SK-N-SH treated with all-trans-retinoic acid at 6 μM for 48 hours (cell line): ENCODE measurements around the gene WHRN.

Experiments used
- ATAC-seq: fragments of 200-7000 bp; cut with Tn5 transposase; 3 replicates; pipeline ENCODE4 v1.9.1; 2020; ENCODE audit warnings: mild to moderate bottlenecking, moderate library complexity
- ARNTL ChIP-seq: fragments of 450-650 bp; formaldehyde crosslinking; IDR thresholded peaks from 2 replicates; pipeline ENCODE4 v1.5.0; 2020; ENCODE audit warnings: low read depth, mild to moderate bottlenecking, moderate library complexity, borderline replicate concordance
- CSDC2 ChIP-seq: fragments of 250-450 bp; sonication (Bioruptor Pico); IDR thresholded peaks from 2 replicates; pipeline ENCODE4 v1.5.0; 2020; ENCODE audit warnings: mild to moderate bottlenecking, moderate library complexity
- ESRRG ChIP-seq: fragments of 250-450 bp; sonication (Bioruptor Pico); IDR thresholded peaks from 2 replicates; pipeline ENCODE4 v1.6.1; 2021; ENCODE audit warnings: mild to moderate bottlenecking
- GLIS3 ChIP-seq: fragments of 250-450 bp; sonication (Bioruptor Pico); IDR thresholded peaks from 2 replicates; pipeline ENCODE4 v1.5.0; 2020; ENCODE audit warnings: mild to moderate bottlenecking, moderate library complexity
- ISL1 ChIP-seq: fragments of 250-450 bp; sonication (Bioruptor Pico); IDR thresholded peaks from 2 replicates; pipeline ENCODE4 v2.1.2; 2022; ENCODE audit warnings: mild to moderate bottlenecking, moderate library complexity
- OSR1 ChIP-seq: fragments of 250-450 bp; sonication (Bioruptor Pico); IDR thresholded peaks from 2 replicates; pipeline ENCODE4 v1.8.0; 2022; ENCODE audit warnings: moderate library complexity, mild to moderate bottlenecking, inconsistent platforms
- PPARA ChIP-seq: fragments of 250-450 bp; sonication (Bioruptor Pico); IDR thresholded peaks from 2 replicates; pipeline ENCODE4 v1.5.0; 2020; ENCODE audit warnings: mild to moderate bottlenecking, borderline replicate concordance
- RARB ChIP-seq: fragments of 250-450 bp; sonication (Bioruptor Pico); IDR thresholded peaks from 2 replicates; pipeline ENCODE4 v1.8.0; 2021; ENCODE audit warnings: mild to moderate bottlenecking, moderate library complexity
- TCF4 ChIP-seq: fragments of 250-450 bp; sonication (Bioruptor Pico); IDR thresholded peaks from 2 replicates; pipeline ENCODE4 v1.8.0; 2021; ENCODE audit warnings: mild to moderate bottlenecking, moderate library complexity, borderline replicate concordance
- TOX ChIP-seq: fragments of 250-450 bp; sonication (Bioruptor Pico); IDR thresholded peaks from 2 replicates; pipeline ENCODE4 v1.8.0; 2021; ENCODE audit warnings: mild to moderate bottlenecking, moderate library complexity, borderline replicate concordance
- ZC3H10 ChIP-seq: fragments of 250-450 bp; sonication (Bioruptor Pico); IDR thresholded peaks from 2 replicates; pipeline ENCODE4 v1.5.1; 2021; ENCODE audit warnings: mild to moderate bottlenecking, moderate library complexity
- ZFP3 ChIP-seq: fragments of 250-450 bp; sonication (Bioruptor Pico); IDR thresholded peaks from 2 replicates; pipeline ENCODE4 v1.5.0; 2020; ENCODE audit warnings: mild to moderate bottlenecking, moderate library complexity
- ZFP30 ChIP-seq: fragments of 450-650 bp; formaldehyde crosslinking; IDR thresholded peaks from 2 replicates; pipeline ENCODE4 v1.5.0; 2022; ENCODE audit warnings: mild to moderate bottlenecking, moderate library complexity
- ZNF8 ChIP-seq: fragments of 450-650 bp; formaldehyde crosslinking; IDR thresholded peaks from 2 replicates; pipeline ENCODE4 v1.5.0; 2020; ENCODE audit warnings: mild to moderate bottlenecking, moderate library complexity
- TF ChIP-seq, protein P1 (sequence below): fragments of 250-450 bp; sonication (Bioruptor Pico); IDR thresholded peaks from 2 replicates; pipeline ENCODE4 v1.5.1; 2020; ENCODE audit warnings: low read depth, mild to moderate bottlenecking, moderate library complexity
- TF ChIP-seq, protein P2 (sequence below): fragments of 250-450 bp; sonication (Bioruptor Pico); IDR thresholded peaks from 2 replicates; pipeline ENCODE4 v1.5.1; 2021; ENCODE audit warnings: mild to moderate bottlenecking, moderate library complexity
- TF ChIP-seq, protein P3 (sequence below): fragments of 250-450 bp; sonication (Bioruptor Pico); IDR thresholded peaks from 2 replicates; pipeline ENCODE4 v1.8.0; 2021; ENCODE audit warnings: low read depth, mild to moderate bottlenecking, moderate library complexity, borderline replicate concordance
- TF ChIP-seq, protein P4 (sequence below): fragments of 250-450 bp; sonication (Bioruptor Pico); IDR thresholded peaks from 2 replicates; pipeline ENCODE4 v1.5.0; 2020; ENCODE audit warnings: mild to moderate bottlenecking, moderate library complexity
- TF ChIP-seq, protein P5 (sequence below): fragments of 250-450 bp; sonication (Bioruptor Pico); IDR thresholded peaks from 2 replicates; pipeline ENCODE4 v1.8.0; 2020; ENCODE audit warnings: mild to moderate bottlenecking, moderate library complexity, borderline replicate concordance

WHRN gene

DNA sequence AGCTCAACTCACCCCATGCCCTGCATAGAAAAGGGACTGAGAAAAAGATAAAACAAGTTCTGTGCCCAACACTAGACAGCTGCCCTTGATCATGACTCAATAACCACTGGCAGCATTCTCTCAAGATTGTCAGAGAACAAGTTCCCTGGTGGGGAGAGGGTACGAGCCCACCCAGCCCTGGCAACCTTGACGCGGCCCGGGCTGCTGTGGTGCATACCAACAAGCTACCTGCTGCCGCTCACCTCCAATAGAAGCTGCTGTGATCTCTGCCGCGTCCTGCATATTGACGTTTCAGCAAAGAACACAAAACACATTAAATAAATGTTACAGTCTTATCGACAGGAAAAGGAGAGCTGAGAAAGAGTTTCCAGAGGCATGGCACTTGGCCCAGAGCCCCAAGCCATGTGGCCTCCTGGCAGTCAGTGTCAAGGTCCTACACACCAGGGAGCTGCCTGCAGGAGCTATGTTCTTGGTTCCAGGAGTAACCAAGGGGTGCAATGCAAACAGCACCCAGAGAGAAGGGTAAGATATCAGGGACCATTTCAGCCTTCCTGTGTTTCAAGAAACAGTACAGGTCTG is 28.3 kb downstream of the WHRN start:
- ATAC-seq = no peak
- TF ChIP-seq, protein P1, sequence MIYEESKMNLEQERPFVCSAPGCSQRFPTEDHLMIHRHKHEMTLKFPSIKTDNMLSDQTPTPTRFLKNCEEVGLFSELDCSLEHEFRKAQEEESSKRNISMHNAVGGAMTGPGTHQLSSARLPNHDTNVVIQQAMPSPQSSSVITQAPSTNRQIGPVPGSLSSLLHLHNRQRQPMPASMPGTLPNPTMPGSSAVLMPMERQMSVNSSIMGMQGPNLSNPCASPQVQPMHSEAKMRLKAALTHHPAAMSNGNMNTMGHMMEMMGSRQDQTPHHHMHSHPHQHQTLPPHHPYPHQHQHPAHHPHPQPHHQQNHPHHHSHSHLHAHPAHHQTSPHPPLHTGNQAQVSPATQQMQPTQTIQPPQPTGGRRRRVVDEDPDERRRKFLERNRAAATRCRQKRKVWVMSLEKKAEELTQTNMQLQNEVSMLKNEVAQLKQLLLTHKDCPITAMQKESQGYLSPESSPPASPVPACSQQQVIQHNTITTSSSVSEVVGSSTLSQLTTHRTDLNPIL (CRISPR knock-in tag) = no peak
- TF ChIP-seq ZFP30 (no peak), CSDC2 (CRISPR knock-in tag) (no peak), PPARA (CRISPR knock-in tag) (no peak), ESRRG (CRISPR knock-in tag) (no peak), RARB (CRISPR knock-in tag) (no peak), ARNTL (CRISPR knock-in tag) (no peak), ZC3H10 (no peak), TCF4 (CRISPR knock-in tag) (no peak), ZFP3 (CRISPR knock-in tag) (no peak), ZNF8 (CRISPR knock-in tag) (no peak), TOX (CRISPR knock-in tag) (no peak), GLIS3 (CRISPR knock-in tag) (no peak), ISL1 (no peak)
- TF ChIP-seq, protein P2, sequence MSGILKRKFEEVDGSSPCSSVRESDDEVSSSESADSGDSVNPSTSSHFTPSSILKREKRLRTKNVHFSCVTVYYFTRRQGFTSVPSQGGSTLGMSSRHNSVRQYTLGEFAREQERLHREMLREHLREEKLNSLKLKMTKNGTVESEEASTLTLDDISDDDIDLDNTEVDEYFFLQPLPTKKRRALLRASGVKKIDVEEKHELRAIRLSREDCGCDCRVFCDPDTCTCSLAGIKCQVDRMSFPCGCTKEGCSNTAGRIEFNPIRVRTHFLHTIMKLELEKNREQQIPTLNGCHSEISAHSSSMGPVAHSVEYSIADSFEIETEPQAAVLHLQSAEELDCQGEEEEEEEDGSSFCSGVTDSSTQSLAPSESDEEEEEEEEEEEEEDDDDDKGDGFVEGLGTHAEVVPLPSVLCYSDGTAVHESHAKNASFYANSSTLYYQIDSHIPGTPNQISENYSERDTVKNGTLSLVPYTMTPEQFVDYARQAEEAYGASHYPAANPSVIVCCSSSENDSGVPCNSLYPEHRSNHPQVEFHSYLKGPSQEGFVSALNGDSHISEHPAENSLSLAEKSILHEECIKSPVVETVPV (CRISPR knock-in tag) = no peak
- TF ChIP-seq, protein P3, sequence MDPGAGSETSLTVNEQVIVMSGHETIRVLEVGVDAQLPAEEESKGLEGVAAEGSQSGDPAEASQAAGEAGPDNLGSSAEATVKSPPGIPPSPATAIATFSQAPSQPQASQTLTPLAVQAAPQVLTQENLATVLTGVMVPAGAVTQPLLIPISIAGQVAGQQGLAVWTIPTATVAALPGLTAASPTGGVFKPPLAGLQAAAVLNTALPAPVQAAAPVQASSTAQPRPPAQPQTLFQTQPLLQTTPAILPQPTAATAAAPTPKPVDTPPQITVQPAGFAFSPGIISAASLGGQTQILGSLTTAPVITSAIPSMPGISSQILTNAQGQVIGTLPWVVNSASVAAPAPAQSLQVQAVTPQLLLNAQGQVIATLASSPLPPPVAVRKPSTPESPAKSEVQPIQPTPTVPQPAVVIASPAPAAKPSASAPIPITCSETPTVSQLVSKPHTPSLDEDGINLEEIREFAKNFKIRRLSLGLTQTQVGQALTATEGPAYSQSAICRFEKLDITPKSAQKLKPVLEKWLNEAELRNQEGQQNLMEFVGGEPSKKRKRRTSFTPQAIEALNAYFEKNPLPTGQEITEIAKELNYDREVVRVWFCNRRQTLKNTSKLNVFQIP (CRISPR knock-in tag) = no peak
- TF ChIP-seq, protein P4, sequence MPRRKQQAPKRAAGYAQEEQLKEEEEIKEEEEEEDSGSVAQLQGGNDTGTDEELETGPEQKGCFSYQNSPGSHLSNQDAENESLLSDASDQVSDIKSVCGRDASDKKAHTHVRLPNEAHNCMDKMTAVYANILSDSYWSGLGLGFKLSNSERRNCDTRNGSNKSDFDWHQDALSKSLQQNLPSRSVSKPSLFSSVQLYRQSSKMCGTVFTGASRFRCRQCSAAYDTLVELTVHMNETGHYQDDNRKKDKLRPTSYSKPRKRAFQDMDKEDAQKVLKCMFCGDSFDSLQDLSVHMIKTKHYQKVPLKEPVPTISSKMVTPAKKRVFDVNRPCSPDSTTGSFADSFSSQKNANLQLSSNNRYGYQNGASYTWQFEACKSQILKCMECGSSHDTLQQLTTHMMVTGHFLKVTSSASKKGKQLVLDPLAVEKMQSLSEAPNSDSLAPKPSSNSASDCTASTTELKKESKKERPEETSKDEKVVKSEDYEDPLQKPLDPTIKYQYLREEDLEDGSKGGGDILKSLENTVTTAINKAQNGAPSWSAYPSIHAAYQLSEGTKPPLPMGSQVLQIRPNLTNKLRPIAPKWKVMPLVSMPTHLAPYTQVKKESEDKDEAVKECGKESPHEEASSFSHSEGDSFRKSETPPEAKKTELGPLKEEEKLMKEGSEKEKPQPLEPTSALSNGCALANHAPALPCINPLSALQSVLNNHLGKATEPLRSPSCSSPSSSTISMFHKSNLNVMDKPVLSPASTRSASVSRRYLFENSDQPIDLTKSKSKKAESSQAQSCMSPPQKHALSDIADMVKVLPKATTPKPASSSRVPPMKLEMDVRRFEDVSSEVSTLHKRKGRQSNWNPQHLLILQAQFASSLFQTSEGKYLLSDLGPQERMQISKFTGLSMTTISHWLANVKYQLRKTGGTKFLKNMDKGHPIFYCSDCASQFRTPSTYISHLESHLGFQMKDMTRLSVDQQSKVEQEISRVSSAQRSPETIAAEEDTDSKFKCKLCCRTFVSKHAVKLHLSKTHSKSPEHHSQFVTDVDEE (CRISPR knock-in tag) = no peak
- TF ChIP-seq, protein P5, sequence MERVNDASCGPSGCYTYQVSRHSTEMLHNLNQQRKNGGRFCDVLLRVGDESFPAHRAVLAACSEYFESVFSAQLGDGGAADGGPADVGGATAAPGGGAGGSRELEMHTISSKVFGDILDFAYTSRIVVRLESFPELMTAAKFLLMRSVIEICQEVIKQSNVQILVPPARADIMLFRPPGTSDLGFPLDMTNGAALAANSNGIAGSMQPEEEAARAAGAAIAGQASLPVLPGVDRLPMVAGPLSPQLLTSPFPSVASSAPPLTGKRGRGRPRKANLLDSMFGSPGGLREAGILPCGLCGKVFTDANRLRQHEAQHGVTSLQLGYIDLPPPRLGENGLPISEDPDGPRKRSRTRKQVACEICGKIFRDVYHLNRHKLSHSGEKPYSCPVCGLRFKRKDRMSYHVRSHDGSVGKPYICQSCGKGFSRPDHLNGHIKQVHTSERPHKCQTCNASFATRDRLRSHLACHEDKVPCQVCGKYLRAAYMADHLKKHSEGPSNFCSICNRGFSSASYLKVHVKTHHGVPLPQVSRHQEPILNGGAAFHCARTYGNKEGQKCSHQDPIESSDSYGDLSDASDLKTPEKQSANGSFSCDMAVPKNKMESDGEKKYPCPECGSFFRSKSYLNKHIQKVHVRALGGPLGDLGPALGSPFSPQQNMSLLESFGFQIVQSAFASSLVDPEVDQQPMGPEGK (CRISPR knock-in tag) = no peak

DNA sequence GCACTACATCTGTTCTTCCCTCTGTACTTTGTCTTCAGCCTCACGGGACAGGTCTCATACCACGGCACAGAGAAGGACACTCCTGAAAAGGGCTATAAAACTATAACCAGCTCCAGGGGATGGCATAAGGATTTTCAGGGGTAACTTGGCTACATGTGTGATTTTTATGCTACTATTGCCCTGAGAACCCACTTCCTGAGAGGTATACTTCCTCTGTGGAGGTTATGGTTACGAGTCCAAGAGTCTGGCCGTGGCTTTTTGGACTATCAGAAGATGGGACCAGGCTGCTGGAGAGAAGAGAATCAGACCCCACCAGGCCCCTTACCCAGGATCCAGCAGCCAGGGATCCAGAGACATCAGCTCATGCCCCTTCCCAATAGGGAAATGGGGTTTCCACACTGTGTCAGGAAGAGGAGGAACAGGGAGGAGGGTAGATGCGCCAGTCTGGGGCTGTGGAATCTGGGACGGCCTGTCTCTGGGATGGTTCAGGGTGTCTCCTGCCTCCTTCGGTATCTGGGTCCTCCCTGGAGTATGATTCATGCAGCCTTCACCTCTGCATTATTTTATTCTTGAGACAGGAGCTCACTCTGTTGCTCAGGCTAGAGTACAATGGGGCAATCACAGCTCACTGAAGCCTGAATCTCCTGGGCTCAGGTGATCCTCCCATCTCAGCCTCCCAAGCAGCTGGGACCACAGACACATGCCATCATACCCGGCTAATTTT is 29.7 kb downstream of the WHRN start:
- ATAC-seq = no peak
- TF ChIP-seq OSR1 (no peak), TCF4 (CRISPR knock-in tag) (no peak)

DNA sequence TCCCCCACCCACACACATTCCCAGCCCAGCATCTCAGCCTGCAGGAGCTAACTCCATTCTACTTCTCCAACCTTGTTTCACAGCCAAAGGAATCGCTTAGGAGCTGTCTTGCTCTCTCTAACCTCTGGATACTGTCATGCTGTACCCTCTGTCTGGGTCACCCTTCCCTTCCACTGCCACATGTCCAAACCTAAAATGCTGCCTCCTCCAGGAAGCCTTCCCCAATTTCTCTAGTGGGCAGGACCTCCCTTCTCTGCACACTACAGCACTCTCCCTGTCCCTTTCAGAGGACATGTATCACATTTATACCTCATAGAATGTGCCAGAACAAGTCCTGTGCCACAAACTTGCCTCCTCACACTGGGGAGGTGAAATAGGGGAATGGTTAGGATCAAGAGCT is 30.8 kb downstream of the WHRN start:
- ATAC-seq = no peak
- TF ChIP-seq TOX (CRISPR knock-in tag) (no peak), ZFP3 (CRISPR knock-in tag) (no peak), ARNTL (CRISPR knock-in tag) (no peak), TCF4 (CRISPR knock-in tag) (no peak), RARB (CRISPR knock-in tag) (no peak), ISL1 (no peak)
- TF ChIP-seq, all 23 proteins: peak for 0
